GM12873 (cell line): Measurements from ENCODE around the gene XRCC3.

Experiments used
- TF ChIP-seq, protein P1 (sequence below): IDR thresholded peaks from 2 replicates; pipeline ENCODE4 v1.5.1; 2012; ENCODE audit warnings: low read depth, mild to moderate bottlenecking, moderate library complexity, low read length, control low read depth; ENCODE audit not compliant: insufficient read depth; ENCODE audit errors: missing control alignments

Gene XRCC3

DNA sequence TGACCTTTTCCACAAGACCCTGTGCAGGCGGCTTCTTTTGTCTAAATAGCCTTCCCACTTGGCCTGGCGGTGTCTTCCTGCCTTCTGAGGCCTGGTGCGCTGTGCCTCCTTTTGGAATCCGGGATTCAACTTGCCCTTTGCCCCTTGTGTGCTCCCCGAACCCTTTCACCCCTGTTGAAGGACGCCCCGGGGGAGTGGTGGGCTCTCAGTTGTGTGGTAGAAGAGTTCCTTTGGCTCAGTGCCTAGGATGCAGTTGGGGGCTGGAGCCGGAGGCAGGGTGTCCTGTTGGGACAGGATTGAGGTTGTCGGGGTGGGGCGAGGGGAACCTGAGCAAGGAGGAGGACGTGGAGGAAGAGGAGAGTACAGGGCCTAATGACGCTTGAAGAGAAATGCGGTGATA, 51.7 kb downstream of the XRCC3 start:
- TF ChIP-seq, protein P1, sequence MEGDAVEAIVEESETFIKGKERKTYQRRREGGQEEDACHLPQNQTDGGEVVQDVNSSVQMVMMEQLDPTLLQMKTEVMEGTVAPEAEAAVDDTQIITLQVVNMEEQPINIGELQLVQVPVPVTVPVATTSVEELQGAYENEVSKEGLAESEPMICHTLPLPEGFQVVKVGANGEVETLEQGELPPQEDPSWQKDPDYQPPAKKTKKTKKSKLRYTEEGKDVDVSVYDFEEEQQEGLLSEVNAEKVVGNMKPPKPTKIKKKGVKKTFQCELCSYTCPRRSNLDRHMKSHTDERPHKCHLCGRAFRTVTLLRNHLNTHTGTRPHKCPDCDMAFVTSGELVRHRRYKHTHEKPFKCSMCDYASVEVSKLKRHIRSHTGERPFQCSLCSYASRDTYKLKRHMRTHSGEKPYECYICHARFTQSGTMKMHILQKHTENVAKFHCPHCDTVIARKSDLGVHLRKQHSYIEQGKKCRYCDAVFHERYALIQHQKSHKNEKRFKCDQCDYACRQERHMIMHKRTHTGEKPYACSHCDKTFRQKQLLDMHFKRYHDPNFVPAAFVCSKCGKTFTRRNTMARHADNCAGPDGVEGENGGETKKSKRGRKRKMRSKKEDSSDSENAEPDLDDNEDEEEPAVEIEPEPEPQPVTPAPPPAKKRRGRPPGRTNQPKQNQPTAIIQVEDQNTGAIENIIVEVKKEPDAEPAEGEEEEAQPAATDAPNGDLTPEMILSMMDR = no peak

DNA sequence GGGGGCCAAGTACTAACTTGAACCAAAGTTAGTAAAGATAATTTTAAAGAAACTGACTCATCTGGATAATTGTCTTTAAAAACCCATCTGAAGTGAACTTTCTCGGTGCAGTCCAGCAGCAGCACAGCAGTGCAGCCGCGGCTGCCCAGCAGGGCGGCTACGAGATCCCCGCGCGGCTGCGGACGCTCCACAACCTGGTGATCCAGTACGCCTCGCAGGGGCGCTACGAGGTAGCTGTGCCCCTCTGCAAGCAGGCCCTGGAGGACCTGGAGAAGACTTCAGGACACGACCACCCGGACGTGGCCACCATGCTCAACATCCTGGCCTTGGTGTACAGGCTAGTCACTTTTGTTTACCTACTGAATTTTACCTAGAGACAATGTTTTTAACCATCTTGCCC, 52.7 kb downstream of the XRCC3 start:
- TF ChIP-seq, protein P1 = no peak

GRCh38 chr14:103662029-103662428, 53.2 kb downstream of the XRCC3 start:
- TF ChIP-seq, protein P1 = no peak

- TF ChIP-seq, protein P1 = no peak
These were observed 55.6 kb downstream of the XRCC3 start for GRCh38 chr14:103659631-103660030.

GRCh38 chr14:103657471-103657870, 57.8 kb downstream of the XRCC3 start:
- TF ChIP-seq, protein P1 = no peak

DNA sequence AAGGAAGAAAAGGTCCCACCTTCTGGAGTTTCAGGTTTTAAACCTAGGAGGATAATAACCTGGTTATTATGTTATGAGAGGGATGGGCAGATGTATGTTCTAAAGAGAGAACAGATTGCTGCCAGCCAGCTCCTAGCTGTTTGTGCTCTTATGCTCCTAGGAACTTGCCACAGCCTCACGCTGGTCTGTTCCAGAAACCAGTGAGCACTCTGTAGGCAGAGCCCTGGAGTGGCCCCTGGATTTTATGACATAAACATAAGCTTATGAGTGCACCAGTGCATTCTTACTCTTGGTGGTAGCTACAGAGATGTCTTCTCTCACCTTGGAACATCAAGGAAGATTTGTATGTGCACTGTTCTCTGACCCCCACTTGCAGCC, 58.5 kb downstream of the XRCC3 start:
- TF ChIP-seq, protein P1 = no peak

- TF ChIP-seq, protein P1 = no peak
These were observed 59.1 kb downstream of the XRCC3 start for GRCh38 chr14:103656031-103656755.
